Amygdala (tissue), 56 donors: ENCODE measurements around the gene MPV17L.
A peak's percentile ranks its signal among the peaks of the same experiment; 100 is the strongest.
"Not testable (repeated sequence)": the region's sequence is repeated elsewhere in the genome, so short reads cannot be mapped to it uniquely, and the experiment has no call there.

Experiments used
- DNase-seq, 56 donors: peaks; one replicate each; lab custom pipeline; 2025; lab: John Stamatoyannopoulos, UW

Gene MPV17L

DNA sequence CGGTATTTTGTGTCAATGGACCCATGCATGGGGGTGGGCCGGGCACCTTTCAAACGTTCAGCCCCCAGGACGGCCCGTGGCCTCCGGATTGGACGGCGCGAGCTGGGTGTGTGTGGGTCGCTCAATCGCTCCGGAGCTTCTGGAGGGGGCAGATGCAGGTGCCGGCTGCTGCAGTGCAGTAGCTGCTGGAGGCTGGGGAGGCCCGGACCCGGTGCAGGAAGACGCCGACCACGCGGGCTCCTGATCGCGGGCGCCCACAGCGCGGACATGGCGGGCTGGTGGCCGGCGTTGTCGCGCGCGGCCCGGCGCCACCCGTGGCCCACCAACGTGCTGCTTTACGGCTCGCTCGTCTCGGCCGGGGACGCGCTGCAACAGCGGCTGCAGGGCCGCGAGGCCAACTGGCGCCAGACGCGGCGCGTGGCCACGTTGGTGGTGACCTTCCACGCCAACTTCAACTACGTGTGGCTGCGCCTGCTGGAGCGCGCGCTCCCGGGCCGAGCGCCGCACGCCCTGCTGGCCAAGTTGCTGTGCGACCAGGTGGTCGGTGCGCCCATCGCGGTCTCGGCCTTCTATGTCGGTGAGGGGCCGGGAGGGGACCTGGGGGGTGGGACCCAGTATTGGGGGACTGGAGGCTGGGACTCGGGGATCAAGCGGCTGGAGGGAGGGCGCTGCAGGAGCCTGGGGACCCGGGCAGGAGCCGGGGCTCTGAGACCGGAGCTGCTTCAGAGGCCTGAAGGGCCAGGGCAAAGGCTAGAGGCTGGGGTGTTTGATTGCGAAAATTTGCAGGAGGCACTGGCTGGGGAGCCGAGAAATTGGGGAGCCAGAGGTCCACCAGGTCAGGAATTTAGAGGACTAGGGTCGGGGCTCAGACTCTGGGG, at the start of gene MPV17L:
MPV17L (plus strand) TSS at position 124 of the 878 bp plus-strand sequence; CDS start at position 268, 144 bp downstream.
- DNase-seq: peak in 45 of 56 donors; percentile 3 to 77 (median 37)

DNA sequence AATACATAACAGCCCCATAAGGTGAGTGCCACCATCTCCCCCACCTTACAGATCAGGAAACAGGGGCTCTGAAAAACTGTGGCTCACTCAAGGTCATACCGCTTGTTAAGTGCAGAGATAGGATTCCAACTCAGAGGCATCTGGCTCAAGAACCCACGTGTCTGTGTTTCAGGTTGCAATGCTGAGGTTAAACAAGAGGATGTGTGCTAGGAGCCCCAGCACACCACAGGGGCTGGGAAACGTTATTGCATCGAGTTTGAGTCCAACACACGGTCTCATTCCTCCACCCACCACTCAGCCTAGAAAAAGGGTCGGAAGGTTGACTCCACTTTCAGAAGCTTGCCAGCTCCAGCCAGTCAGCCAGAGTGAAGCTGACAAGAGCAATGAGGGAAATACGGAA, 46.8 kb upstream of the MPV17L start:
- not testable (repeated sequence) for DNase-seq

DNA sequence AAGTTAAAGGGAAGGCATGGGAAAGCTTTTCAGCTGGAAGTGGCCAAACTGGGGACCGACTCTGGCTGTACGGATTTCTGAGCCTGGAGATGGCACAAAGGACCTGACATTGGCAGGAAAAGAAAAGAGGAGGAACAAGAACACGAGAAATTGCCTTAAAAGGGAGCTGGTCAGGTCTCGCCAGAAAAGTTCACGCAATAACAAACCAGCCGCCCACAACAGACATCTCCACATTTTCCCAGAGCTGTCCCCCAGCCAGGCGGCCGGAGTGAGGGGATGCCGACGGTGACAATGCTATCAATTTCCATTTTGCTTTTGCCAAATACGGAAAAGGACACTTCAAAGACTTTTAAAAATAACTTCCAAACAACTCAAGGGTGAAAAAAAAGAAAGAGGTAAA, 44.3 kb upstream of the MPV17L start:
- not testable (repeated sequence) for DNase-seq

DNA sequence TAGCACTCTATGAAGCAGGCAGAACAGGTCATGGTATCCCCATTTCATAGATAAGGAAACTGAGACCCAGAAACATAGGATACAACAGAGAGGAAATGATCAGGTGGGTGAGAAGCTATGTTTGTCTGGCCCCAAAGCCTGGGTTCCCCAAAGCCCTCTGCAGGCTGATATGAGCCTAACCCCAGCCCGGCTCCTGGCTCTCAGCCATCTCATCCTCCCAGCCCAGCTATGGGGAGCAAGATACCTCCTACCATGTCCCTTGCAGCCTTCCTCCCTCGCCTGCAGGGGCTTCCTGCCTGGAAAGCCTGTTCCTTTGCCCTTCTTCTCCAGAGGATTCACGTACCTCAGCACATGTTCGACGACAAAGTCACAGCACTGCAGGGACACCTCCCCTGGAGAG, 43.8 kb upstream of the MPV17L start:
- not testable (repeated sequence) for DNase-seq

DNA sequence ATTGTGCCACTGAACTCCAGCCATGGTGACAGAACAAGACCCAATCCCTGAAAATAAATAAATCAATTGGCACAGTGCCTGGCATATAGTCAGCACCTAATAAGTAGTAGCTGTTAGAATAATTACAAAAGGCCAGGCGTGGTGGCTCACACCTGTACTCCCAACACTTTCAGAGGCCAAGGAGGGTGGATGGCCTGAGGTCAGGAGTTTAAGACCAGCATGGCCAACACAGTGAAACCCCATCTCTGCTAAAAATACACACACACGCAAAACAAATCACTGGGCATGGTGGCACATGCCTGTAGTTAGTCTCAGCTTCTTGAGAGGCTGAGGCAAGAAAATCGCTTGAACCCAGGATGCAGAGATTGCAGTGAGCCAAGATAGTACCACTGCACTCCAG, 42.7 kb upstream of the MPV17L start:
- not testable (repeated sequence) for DNase-seq

DNA sequence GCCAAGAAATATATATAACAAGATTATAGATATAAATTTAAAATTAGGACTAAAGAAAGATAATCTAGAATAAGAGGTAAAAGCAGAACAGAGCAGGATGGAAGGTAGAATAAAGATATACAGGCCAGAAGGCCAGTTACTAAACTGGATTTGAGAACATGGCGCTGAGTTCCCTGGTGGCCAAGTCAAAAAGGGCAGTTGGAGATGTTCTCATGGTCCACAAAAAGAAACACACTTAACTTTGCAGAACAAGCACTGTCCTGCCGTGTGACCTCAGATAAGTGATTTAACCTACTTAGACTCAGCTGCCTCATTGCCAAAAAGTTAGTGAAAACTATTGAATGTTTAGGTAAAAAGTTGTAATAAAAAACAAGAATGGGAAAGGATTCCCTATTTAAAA, 40.7 kb upstream of the MPV17L start:
- DNase-seq: not testable (repeated sequence)

DNA sequence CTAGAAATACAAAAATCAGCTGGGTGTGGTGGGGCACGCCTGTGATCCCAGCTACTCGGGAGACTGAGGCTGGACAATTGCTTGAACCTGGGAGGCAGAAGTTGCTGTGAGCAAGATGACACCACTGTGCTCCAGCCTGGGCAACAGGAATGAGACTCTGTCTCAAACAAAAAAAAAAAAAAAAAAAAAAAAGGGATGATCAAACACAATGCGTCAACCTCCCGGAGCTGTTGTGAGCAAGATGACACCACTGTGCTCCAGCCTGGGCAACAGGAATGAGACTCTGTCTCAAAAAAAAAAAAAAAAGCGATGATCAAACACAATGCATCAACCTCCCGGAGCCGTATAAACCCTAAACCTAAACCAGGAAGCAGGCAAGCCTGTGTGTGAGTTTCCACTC, 38.1 kb upstream of the MPV17L start:
- not testable (repeated sequence) for DNase-seq

DNA sequence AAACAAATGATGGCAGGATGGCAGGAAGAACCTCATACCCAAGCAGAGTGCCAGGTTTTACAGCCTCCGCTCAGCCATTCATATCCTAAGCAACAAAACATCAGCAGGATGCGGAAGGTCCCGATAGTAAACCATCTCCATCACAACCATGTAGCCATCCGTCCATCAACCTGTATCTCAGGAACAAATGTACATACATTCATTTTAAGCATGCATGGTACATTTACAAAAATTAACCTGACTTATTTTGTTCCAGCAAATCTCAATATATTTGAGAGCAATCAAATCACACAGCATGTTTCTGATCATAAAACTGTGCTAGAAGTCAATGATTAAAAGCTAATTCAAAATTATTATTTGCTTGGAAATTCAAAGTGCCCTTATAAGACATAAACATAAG, 17.4 kb upstream of the MPV17L start, which contains the start of gene NPIPA5:
NPIPA5 (minus strand) TSS at position 101 of the 400 bp plus-strand sequence; CDS start at position 101, 0 bp downstream.
- DNase-seq: not testable (repeated sequence)

DNA sequence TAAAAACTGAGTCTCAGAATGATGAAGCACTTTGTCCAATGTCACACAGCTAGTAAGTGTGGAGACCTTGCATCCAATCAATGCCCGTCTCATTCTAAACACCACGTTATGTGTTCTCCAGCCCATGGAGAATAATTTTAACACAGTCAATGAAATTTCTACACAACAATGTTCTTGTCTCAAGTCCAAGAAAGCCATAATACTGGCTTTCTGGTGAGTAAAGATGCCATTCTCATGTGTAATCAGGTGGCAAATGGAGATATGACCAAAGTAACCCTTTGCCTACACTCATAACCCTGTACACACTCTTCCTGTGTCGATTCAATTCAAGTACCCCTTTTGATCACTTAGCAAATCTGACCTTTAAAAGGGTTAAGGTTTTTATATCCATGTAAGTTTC, 12.7 kb upstream of the MPV17L start:
- not testable (repeated sequence) for DNase-seq

DNA sequence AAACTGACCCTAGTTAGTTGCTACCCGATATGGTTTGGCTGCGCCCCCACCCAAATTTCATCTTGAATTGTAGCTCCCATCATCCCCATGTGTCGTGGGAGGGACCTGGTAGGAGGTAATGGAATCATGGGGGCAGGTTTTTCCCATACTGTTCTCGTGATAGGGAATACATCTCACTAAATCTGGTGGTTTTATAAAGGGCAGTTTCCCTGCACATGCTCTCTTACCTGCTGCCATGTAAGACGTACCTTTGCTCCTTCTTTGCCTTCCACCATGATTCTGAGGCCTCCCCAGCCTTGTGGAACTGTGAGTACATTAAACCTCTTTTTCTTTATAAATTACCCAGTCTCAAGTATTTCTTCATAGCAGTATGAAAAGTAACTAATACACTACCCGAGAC, 7.5 kb upstream of the MPV17L start:
- not testable (repeated sequence) for DNase-seq

DNA sequence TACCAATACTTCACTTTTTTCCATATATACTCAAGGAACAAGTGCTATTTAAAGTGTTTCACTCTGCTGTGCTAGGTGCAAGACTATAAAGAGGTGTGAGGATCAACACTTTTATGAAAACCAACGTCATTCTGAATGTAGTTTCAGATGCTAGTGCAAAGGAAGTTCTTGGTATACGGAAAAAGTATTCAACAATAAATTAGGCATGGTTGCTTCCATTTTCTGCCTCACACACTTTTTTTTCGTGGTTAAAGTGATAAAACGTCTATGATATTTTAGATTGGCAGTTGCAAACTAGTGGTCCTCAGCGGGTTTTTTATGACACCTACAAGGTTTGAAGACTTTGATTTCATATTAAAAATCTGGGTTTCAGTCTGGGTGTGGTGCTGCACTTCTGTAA, 5.6 kb upstream of the MPV17L start:
- not testable (repeated sequence) for DNase-seq

DNA sequence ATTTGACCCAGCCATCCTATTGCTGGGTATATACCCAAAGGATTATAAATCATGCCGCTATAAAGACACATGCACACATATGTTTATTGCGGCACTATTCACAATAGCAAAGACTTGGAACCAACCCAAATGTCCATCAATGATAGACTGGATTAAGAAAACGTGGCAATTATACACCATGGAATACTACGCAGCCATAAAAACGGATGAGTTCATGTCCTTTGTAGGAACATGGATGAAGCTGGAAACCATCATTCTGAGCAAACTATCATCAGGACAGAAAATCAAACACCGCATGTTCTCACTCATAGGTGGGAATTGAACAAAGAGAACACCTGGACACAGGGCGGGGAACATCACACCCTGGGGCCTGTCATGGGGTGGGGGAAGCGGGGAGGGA, 2.5 kb upstream of the MPV17L start:
- not testable (repeated sequence) for DNase-seq

DNA sequence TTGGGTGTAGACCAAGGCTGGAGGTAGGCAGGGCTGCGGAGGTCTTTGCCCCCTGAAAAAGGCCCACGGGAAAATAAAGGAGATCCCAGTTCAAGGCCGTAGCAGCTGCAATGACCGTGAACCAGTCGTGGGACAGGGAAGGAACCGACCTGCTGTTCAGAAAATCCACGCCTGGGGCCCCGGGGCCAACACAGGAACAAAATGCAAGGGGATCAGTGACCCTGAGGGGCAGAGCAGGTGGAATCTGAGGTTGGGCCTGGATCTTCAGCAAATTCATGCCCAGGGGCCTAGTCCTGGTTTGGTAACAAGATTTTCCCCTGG, 915 bp downstream of the MPV17L start:
- DNase-seq: not testable (repeated sequence)

DNA sequence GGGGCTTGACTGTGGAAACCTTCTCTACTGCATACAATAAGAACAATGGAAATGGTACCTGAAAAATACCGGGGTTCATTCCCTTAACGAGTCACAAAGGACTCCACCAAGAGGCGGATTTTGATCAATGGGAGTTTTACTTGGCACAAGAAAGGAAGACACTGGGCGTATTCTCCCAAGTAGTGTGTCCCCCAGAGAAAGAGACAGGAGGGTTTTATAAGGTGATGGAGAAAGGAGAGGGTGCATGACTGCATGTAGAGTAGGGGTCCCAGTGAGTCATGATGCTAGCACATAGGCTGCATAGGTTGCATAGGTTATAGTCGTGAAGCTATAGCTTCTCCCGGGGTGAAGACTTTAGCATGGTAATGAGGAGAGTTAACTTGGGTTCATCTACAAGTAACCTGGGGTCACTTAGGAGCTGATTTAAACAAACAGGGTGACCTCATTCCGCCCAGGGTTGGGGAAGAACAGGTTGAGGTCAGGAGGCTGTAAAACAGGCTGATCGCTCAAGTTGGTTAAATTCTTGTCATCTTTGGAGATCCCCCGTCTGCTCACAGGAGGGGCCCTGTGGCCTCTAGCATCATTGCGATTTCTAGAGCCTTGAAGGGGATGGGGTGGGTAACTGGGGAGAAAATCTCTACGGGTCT, 1.5 kb downstream of the MPV17L start:
- no peak for DNase-seq

DNA sequence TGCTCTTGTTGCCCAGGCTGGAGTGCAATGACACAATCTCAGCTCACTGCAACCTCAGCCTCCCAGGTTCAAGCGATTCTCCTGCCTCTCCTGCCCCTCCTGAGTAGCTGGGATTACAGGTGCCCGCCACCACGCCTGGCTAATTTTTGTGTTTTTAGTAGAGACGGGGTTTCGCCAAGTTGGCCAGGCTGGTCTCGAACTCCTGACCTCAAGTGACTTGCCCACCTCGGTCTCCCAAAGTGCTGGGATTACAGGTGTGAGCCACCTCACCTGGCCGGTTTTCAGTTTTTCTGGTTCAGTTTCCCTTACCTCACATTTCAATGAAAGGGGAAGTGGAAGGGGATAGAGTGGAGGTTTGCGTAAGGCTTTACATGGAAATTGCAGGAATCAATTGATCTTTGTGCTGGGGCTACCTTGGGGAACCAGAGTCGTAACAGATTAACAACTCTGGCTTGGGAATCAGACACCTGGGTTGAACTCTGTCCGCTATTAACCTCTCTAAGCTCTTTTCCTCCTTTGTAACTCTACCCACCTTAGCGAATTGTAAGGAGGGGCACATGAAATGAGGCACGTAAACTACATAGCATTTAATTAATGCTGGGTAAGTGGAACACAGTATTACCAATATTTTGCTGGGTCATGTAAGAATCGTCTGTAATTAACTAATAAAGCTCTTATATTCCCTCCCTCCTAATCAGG, 3.2 kb downstream of the MPV17L start:
- no peak for DNase-seq

DNA sequence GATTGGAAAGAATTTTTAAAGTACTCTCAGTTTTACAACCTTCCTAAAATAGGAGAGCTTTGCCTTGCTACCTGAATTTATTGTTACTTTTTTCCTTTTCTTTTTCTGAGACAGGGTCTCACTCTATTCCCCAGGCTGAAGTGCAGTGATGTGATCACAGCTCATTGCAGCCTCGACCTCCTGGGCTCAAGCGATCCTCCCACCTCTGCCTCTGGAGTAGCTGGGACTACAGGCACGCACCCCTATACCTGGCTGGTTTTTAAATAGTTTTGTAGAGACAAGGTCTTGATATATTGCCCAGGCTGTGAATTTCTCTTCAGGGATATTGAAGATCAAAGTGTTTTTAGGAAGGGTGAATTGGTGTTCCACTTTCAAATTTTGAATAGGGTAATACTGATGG, 3.8 kb downstream of the MPV17L start:
- no peak for DNase-seq

DNA sequence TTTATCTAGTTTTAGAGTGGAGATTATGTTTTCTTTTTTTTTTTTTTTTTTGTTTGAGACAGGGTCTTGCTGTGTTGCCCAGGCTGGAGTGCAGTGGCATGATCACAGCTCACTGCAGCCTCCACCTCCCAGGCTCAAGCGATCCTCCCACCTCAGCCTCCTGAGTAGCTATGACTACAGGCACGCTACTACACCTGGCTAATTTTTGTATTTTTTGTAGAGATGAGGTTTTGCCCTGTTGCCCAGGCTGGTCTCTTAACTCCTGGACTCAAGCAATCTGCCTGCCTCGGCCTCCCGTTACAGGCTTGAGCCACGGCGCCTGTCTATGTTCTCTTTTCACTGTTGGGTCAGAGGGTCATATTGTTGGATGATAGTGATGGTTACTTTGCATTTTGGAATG, 4.8 kb downstream of the MPV17L start:
- DNase-seq: not testable (repeated sequence)

DNA sequence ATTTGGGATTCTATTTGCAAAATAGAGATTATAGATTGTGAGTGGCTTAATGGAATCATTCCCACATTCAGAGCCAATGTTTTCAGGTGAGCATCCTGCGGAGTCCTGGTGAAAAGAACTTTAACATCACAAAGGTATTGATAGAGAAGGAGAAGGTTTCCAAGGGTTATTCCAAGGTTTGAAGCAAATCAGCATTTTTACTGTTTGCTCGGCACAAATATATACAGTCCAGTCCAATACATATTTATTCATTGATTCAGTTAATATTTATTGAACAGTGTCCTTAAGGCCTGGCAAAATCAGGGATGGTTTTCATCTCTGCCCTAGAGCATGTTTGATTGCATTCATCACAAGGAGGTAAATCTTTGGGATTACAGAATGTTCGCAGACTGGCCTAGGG, 6.4 kb downstream of the MPV17L start:
- no peak for DNase-seq

DNA sequence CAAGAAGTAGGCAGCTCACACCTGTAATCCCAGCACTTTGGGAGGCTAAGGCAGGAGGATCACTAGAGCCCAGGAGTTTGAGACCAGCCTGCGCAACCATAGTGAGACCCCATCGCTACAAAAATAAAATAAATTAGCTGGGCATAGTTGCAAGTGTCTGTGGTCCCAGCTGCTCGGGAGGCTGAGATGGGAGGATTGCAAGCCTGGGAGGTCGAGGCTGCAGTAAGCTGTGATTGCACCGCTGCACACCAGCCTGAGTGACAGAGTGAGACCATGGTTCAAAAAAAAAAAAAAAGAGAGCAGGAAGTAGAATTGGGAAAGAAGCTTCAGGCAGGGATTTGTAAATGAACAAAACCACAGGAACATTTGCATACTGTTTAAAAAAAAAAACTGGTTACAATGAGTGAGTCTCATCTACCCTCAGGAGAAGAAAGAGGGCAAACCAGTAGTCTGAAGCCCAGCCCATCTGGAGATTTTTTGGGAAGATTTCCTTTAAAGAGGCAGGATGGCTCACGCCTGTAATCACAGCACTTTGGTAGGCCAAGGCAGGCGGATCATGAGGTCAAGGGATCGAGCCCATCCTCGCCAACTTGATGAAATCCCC, 7.9 kb downstream of the MPV17L start:
- DNase-seq: no peak

DNA sequence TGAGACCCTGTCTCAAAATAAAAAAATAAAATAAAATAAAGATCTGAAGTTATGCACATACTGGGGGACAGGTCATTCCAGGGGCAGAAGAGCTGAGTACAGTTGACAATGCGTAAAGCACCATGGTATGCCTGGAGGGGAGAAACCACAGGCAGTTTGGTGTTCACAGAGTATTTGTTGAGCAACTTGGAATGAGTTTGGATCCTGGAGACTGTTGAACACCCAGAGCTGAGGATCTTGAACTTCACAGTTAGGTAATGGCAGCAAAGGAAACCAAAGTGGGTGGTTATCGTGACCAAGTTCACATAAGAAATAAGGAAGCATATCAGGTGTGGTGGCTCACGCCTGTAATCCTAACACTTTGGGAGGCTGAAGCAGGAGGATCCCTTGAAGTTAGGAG, 8.5 kb downstream of the MPV17L start:
- not testable (repeated sequence) for DNase-seq

DNA sequence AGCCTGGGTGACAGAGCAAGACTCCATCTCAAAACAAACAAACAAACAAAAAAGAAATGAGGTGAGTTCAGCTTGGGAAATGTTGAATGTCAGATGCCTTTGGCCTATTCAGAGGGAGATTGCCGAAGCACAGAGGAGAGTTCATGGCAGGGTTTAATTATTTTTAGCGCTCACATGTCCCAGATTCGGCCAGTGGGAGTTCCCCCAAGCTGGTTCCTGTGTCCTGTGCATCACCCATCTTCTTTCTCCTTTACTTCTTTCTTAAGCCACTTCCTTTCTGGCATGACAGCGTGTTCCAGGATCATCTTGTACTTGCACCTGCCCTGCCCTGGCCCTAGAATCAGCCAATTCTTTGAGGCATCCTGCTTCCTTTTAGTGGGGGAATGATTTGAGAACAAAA, 9.2 kb downstream of the MPV17L start:
- peak in 2 of 56 donors; percentile 0 for DNase-seq
